B cell (primary cell): ENCODE measurements around the gene CACYBP. TPM values are rescaled to one million over a fixed set of nuclear protein-coding genes. Genes with fewer than 3 reads are reported as not detected.
A peak's percentile ranks its signal among the peaks of the same experiment; 100 is the strongest.

Experiments used
- ATAC-seq: fragments of 200-7000 bp; cut with Tn5 transposase; one replicate; pipeline ENCODE4 v1.10.0; 2021; ENCODE audit warnings: low read depth, mild to moderate bottlenecking, moderate number of reproducible peaks, moderate library complexity
- CTCF ChIA-PET: fragments of 350-600 bp; sonication (Branson Sonifier 250); formaldehyde crosslinking; loops from one replicate; lab custom pipeline; 2021; ENCODE audit warnings: antibody characterized with exemption, inconsistent platforms; lab: Charles Lee
- POLR2A ChIA-PET: fragments of 350-600 bp; sonication (Branson Sonifier 250); formaldehyde crosslinking; loops from one replicate; lab custom pipeline; 2021; ENCODE audit warnings: antibody characterized with exemption; lab: Charles Lee
- DNase-seq: peaks from one replicate; pipeline ENCODE4 v3.0.0; 2013
- H2AFZ ChIP-seq: 2 replicates; pipeline ENCODE4 v1.6.1; 2012; ENCODE audit warnings: mild to moderate bottlenecking, low read depth, low read length; ENCODE audit not compliant: insufficient read depth, poor library complexity, severe bottlenecking
- H3K27ac ChIP-seq, 2 donors: 1 replicate in 1 of 2; 2 replicates in 1 of 2; pipeline ENCODE4 v1.5.1; 2012 to 2013; ENCODE audit warnings: low read length in 2 of 2, mild to moderate bottlenecking in 2 of 2, moderate library complexity in 1 of 2
- H3K27me3 ChIP-seq, 4 experiments: fragments of 200-600 bp in 1 of 4; sonication (generic) in 1 of 4; replicated peaks in 1 of 4; 1 replicate in 2 of 4; 2 replicates in 2 of 4; pipeline versions ENCODE4 v1.6.1 to v1.7.0; 2013 to 2016; ENCODE audit warnings: low read length in 3 of 4, mild to moderate bottlenecking in 2 of 4, mixed read lengths in 1 of 4, moderate library complexity in 1 of 4; ENCODE audit not compliant: insufficient read depth in 4 of 4, control insufficient read depth in 3 of 4; ENCODE audit errors: control extremely low read depth in 1 of 4
- H3K36me3 ChIP-seq, 2 experiments: replicated peaks in 1 of 2; 1 replicate in 1 of 2; 2 replicates in 1 of 2; pipeline versions ENCODE4 v1.6.1 to v1.7.1; 2013; ENCODE audit warnings: low read length in 1 of 2; ENCODE audit not compliant: insufficient read depth in 2 of 2, control insufficient read depth in 1 of 2; ENCODE audit errors: control extremely low read depth in 1 of 2, extremely low read depth in 1 of 2
- H3K4me1 ChIP-seq, 2 donors: fragments of 200-600 bp in 1 of 2; sonication (generic) in 1 of 2; 1 replicate in 1 of 2; 2 replicates in 1 of 2; pipeline versions ENCODE4 v1.5.1 to v1.6.1; 2013 to 2017; ENCODE audit warnings: low read length in 2 of 2; ENCODE audit not compliant: control insufficient read depth in 2 of 2, insufficient read depth in 2 of 2
- H3K4me2 ChIP-seq: replicated peaks from 2 replicates; pipeline ENCODE3; 2012; ENCODE audit warnings: mild to moderate bottlenecking, low read depth, low read length; ENCODE audit not compliant: poor library complexity, severe bottlenecking
- H3K4me3 ChIP-seq, 5 experiments: fragments of 200-600 bp in 1 of 5; sonication (generic) in 1 of 5; 1 replicate in 3 of 5; 2 replicates in 2 of 5; pipeline versions ENCODE4 v1.5.1 to v1.7.0; 2011 to 2016; ENCODE audit warnings: low read length in 4 of 5, mild to moderate bottlenecking in 4 of 5, low read depth in 2 of 5, control low read depth in 1 of 5, moderate library complexity in 1 of 5; ENCODE audit not compliant: insufficient read depth in 1 of 5; ENCODE audit errors: control extremely low read depth in 1 of 5, extremely low read depth in 1 of 5
- H3K79me2 ChIP-seq: fragments of 200-600 bp; sonication (generic); one replicate; pipeline ENCODE4 v1.6.0; 2016; ENCODE audit warnings: low read length; ENCODE audit not compliant: control insufficient read depth, insufficient read depth
- H3K9ac ChIP-seq: fragments of 200-600 bp; sonication (generic); 2 replicates; pipeline ENCODE4 v1.6.1; 2017; ENCODE audit warnings: mild to moderate bottlenecking, low read length, moderate library complexity
- H3K9me3 ChIP-seq, 3 donors: one replicate each; pipeline versions ENCODE4 v1.6.1 to v1.7.1; 2013; ENCODE audit warnings: low read length in 2 of 3; ENCODE audit not compliant: control insufficient read depth in 2 of 3, insufficient read depth in 1 of 3; ENCODE audit errors: control extremely low read depth in 1 of 3
- H4K20me1 ChIP-seq: 2 replicates; pipeline ENCODE4 v1.6.0; 2012; ENCODE audit warnings: mild to moderate bottlenecking, low read length; ENCODE audit not compliant: insufficient read depth, control insufficient read depth, poor library complexity, severe bottlenecking
- H3K27ac Mint-ChIP-seq: one replicate; pipeline ENCODE4 v1.8.0; 2021; ENCODE audit warnings: mixed read lengths
- H3K27me3 Mint-ChIP-seq: one replicate; pipeline ENCODE4 v1.8.0; 2021; ENCODE audit warnings: mixed read lengths
- H3K4me1 Mint-ChIP-seq: one replicate; pipeline ENCODE4 v1.8.0; 2021; ENCODE audit warnings: mixed read lengths
- H3K4me3 Mint-ChIP-seq: one replicate; pipeline ENCODE4 v1.8.0; 2021; ENCODE audit warnings: mixed read lengths
- H3K9me3 Mint-ChIP-seq: one replicate; pipeline ENCODE4 v1.8.0; 2022; ENCODE audit warnings: mixed read lengths; ENCODE audit not compliant: insufficient read depth
- CTCF ChIP-seq: fragments of 200-600 bp; IDR thresholded peaks from one replicate; pipeline ENCODE4 v1.8.0; 2022; ENCODE audit warnings: antibody characterized with exemption, mild to moderate bottlenecking
- EZH2 ChIP-seq: IDR thresholded peaks from 2 replicates; pipeline ENCODE4 v1.6.1; 2012; ENCODE audit warnings: borderline replicate concordance, low read depth, mild to moderate bottlenecking, moderate library complexity, low read length; ENCODE audit not compliant: insufficient read depth, poor library complexity, severe bottlenecking
- WGBS: methylation state at CpG from one replicate; pipeline ENCODE4 v1.1.5; 2013; ENCODE audit warnings: missing lambda C conversion rate; ENCODE audit not compliant: insufficient coverage; 5-methylcytosine and 5-hydroxymethylcytosine counted together
- intact Hi-C: fragments of 100-400 bp; cut with micrococcal nuclease; formaldehyde crosslinking; loops from one replicate; pipeline ENCODE4 v1.10.0; 2022
- polyA plus RNA-seq: library from polyadenylated mRNA; depleted of rRNA; stranded (reverse); fragments of >200 nt; gene quantifications from 2 replicates; pipeline ENCODE4 v1.2.3, GENCODE V29; 2012
- total RNA-seq, 2 donors: library from RNA; stranded (reverse); fragments of 120-200 nt in 1 of 2; gene quantifications; 1 replicate in 1 of 2; 2 replicates in 1 of 2; pipeline versions ENCODE4 v1.2.3 to v1.2.4, GENCODE V29; 2013 to 2022

CACYBP gene
- total and polyA plus RNA-seq, 2 donors (not counting 1 experiment from before 2014, with no cell fraction given), result 16.2 to 71.1 TPM

GRCh38 chr1:174999216-174999935 is 371 bp upstream of the CACYBP start:
- CTCF ChIA-PET, result interaction anchor here (0.7 to 4.2 kb wide), 24 partner anchors 10 to 737 kb away, joined by 3 to 22 read pairs (median 4); partner anchors contain the start of gene MRPS14

More at GRCh38 chr1:174999216-174999935, 371 bp upstream of the CACYBP start:
- Mint-ChIP-seq H3K27me3 (no peaks in the 10 kb centered on the region), H3K4me3 (no peak overlapping the region), H3K9me3 (no peaks in the 10 kb centered on the region), H3K27ac (no peak overlapping the region), H3K4me1 (peaks cover 36% of the 10 kb centered on the region)
- under 1% methylated on average over 58 of the region's 58 CpGs for WGBS
- Histone ChIP-seq H3K9me3 (no peaks in the 10 kb centered on the region), H3K4me3 (peak overlapping the region; percentile 73 to 93 (median 91)), H3K79me2 (peaks cover 44% of the 10 kb centered on the region), H3K36me3 (peaks cover 0 to 1% of the 10 kb centered on the region in 2 experiments), H3K27ac (peak overlapping the region; percentile 99), H3K4me1 (peaks cover 22 to 23% of the 10 kb centered on the region in 2 donors), H4K20me1 (peaks cover 13% of the 10 kb centered on the region), H2AFZ (peak overlapping the region; percentile 77), H3K4me2 (peak overlapping the region; percentile 91), H3K27me3 (no peaks in the 10 kb centered on the region), H3K9ac (peak overlapping the region; percentile 99)
- intact Hi-C loops, result loop anchor here (1.0 to 10.0 kb wide), 6 partner anchors 24 to 1175 kb away; partner anchors contain the start of genes CENPL, DARS2, MRPS14 and RC3H1
- DNase-seq (peak; percentile 100), ATAC-seq (peak; percentile 73)
- TF ChIP-seq CTCF (no peak), EZH2 (no peak)
- POLR2A ChIA-PET, result interaction anchor here (0.8 to 3.3 kb wide), 19 partner anchors 9 to 1522 kb away, joined by 3 to 57 read pairs (median 5); partner anchors contain the start of genes MRPS14, PRDX6 and ZBTB37
